Natural killer cell (primary cell): ENCODE measurements around the gene POLR2B. TPM values are rescaled to one million over a fixed set of nuclear protein-coding genes. Genes with fewer than 3 reads are reported as not detected.

Source experiments
- ATAC-seq, 3 donors: fragments of 150-1000 bp in 2 of 3; fragments of 200-7000 bp in 1 of 3; cut with Tn5 transposase; 1 replicate in 1 of 3; 2 replicates in 2 of 3; pipeline ENCODE4 v1.10.0; 2021; ENCODE audit warnings: mild to moderate bottlenecking in 2 of 3, moderate library complexity in 2 of 3
- DNase-seq, 2 donors: peaks; one replicate each; pipeline versions ENCODE4 v3.0.0 to v3.0.0-alpha.2; 2013 to 2021; ENCODE audit warnings: mixed read lengths in 1 of 2
- H3K27ac ChIP-seq: one replicate; pipeline ENCODE4 v1.5.1; 2013; ENCODE audit warnings: mild to moderate bottlenecking, low read length
- H3K27me3 ChIP-seq: one replicate; pipeline ENCODE4 v1.6.1; 2013; ENCODE audit warnings: low read length; ENCODE audit not compliant: control insufficient read depth, insufficient read depth
- H3K36me3 ChIP-seq: one replicate; pipeline ENCODE4 v1.6.1; 2013; ENCODE audit warnings: low read length; ENCODE audit not compliant: control insufficient read depth, insufficient read depth
- H3K4me1 ChIP-seq: one replicate; pipeline ENCODE4 v1.6.1; 2013; ENCODE audit warnings: low read length; ENCODE audit not compliant: control insufficient read depth, insufficient read depth
- H3K4me3 ChIP-seq: one replicate; pipeline ENCODE4 v1.5.1; 2013; ENCODE audit warnings: low read length
- H3K9me3 ChIP-seq: one replicate; pipeline ENCODE4 v1.6.1; 2013; ENCODE audit warnings: low read length; ENCODE audit not compliant: control insufficient read depth, insufficient read depth
- H3K27ac Mint-ChIP-seq, 2 donors: one replicate each; pipeline ENCODE4 v1.8.0; 2022; ENCODE audit warnings: mild to moderate bottlenecking in 2 of 2, mixed read lengths in 2 of 2, moderate library complexity in 1 of 2
- H3K27me3 Mint-ChIP-seq, 2 donors: one replicate each; pipeline ENCODE4 v1.8.0; 2022; ENCODE audit warnings: low read depth in 2 of 2, mixed read lengths in 2 of 2
- H3K36me3 Mint-ChIP-seq: one replicate; pipeline ENCODE4 v1.8.0; 2022; ENCODE audit warnings: mixed read lengths
- H3K4me1 Mint-ChIP-seq, 2 donors: one replicate each; pipeline ENCODE4 v1.8.0; 2022; ENCODE audit warnings: mixed read lengths in 2 of 2
- H3K4me3 Mint-ChIP-seq: one replicate; pipeline ENCODE4 v1.8.0; 2022; ENCODE audit warnings: mild to moderate bottlenecking, moderate library complexity, mixed read lengths
- H3K9me3 Mint-ChIP-seq, 2 donors: one replicate each; pipeline ENCODE4 v1.8.0; 2022; ENCODE audit warnings: mixed read lengths in 2 of 2
- CTCF ChIP-seq: fragments of 200-600 bp; IDR thresholded peaks from one replicate; pipeline ENCODE4 v1.8.0; 2022; ENCODE audit warnings: antibody characterized with exemption
- WGBS: methylation state at CpG from one replicate; pipeline ENCODE4 v1.1.7; 2013; ENCODE audit warnings: missing lambda C conversion rate; ENCODE audit not compliant: insufficient coverage; 5-methylcytosine and 5-hydroxymethylcytosine counted together
- intact Hi-C: fragments of 100-400 bp; cut with micrococcal nuclease; formaldehyde crosslinking; loops from one replicate; pipeline ENCODE4 v1.14.2; 2022
- total RNA-seq, 4 donors: library from RNA; stranded (reverse); fragments of 120-200 nt in 1 of 4; gene quantifications; one replicate each; pipeline versions ENCODE4 v1.2.3 to v1.2.4, GENCODE V29; 2013 to 2022

Gene POLR2B
- total RNA-seq, 3 donors from 2014 or later (not counting 1 experiment from before 2014, with no cell fraction given): 108 to 113 (median 110) TPM

- Histone ChIP-seq H3K4me3 (no peak overlapping the region), H3K9me3 (no peaks in the 10 kb centered on the region), H3K36me3 (no peaks in the 10 kb centered on the region), H3K4me1 (no peaks in the 10 kb centered on the region), H3K27ac (no peak overlapping the region), H3K27me3 (no peaks in the 10 kb centered on the region)
- Mint-ChIP-seq H3K9me3 (no peaks in the 10 kb centered on the region), H3K4me1 (peaks cover 30 to 37% of the 10 kb centered on the region in 2 donors), H3K36me3 (peaks cover 7% of the 10 kb centered on the region), H3K27me3 (no peaks in the 10 kb centered on the region), H3K4me3 (no peak overlapping the region), H3K27ac (peak overlapping the region; percentile 59 to 66)
- intact Hi-C loops: no loop called here
- no peak for TF ChIP-seq CTCF
- WGBS: 95% methylated on average over 6 of the region's 6 CpGs
- ATAC-seq: no peak
- no peak for DNase-seq
These were observed 61.8 kb downstream of the POLR2B start for GRCh38 chr4:57040510-57040909.

- Histone ChIP-seq H3K9me3 (no peaks in the 10 kb centered on the region), H3K27me3 (no peaks in the 10 kb centered on the region), H3K27ac (no peak overlapping the region), H3K4me1 (no peaks in the 10 kb centered on the region), H3K4me3 (no peak overlapping the region), H3K36me3 (no peaks in the 10 kb centered on the region)
- WGBS: 85% methylated on average over 1 of the region's 1 CpG
- no peak for TF ChIP-seq CTCF
- DNase-seq (no peak), ATAC-seq (no peak)
- Mint-ChIP-seq H3K27me3 (no peaks in the 10 kb centered on the region), H3K4me3 (no peak overlapping the region), H3K4me1 (peaks cover 34 to 42% of the 10 kb centered on the region in 2 donors), H3K36me3 (peaks cover 7% of the 10 kb centered on the region), H3K27ac (peak overlapping the region; percentile 18 to 59), H3K9me3 (no peaks in the 10 kb centered on the region)
- intact Hi-C loops: no loop called here
These were observed 62.3 kb downstream of the POLR2B start for GRCh38 chr4:57041020-57041419.

GRCh38 chr4:57042711-57043169 is 64.0 kb downstream of the POLR2B start:
- no peak overlapping the region for H3K4me3 Mint-ChIP-seq
- peaks cover 42 to 53% of the 10 kb centered on the region in 2 donors for H3K4me1 Mint-ChIP-seq
- no peak overlapping the region for H3K4me3 ChIP-seq
- H3K36me3 ChIP-seq: no peaks in the 10 kb centered on the region
- no peaks in the 10 kb centered on the region for H3K27me3 Mint-ChIP-seq
- no peaks in the 10 kb centered on the region for H3K9me3 Mint-ChIP-seq
- H3K27me3 ChIP-seq: no peaks in the 10 kb centered on the region
- no peaks in the 10 kb centered on the region for H3K9me3 ChIP-seq
- no peaks in the 10 kb centered on the region for H3K4me1 ChIP-seq
- no peak overlapping the region for H3K27ac ChIP-seq
- H3K27ac Mint-ChIP-seq: peak overlapping the region in 1 of 2 donors; percentile 16
- 94% methylated on average over 5 of the region's 5 CpGs for WGBS
- H3K36me3 Mint-ChIP-seq: peaks cover 7% of the 10 kb centered on the region
- ATAC-seq (no peak), DNase-seq (no peak)
- intact Hi-C loops: no loop called here
- TF ChIP-seq CTCF: no peak
